ENCODE measurements around the gene SRCIN1.

The SRCIN1 gene

GRCh38 chr17:38613525-38613980 lies 7.8 kb upstream of the SRCIN1 start:
- H3K36me3 ChIP-seq (ENCODE audit: control insufficient read depth, low read length): no peaks in the 10 kb centered on the region
- no peak overlapping the region for H3K27ac ChIP-seq (ENCODE audit: low read depth, low read length)
- peaks cover 8% of the 10 kb centered on the region for H3K27me3 ChIP-seq (ENCODE audit: control insufficient read depth, low read length)
- H3K4me1 ChIP-seq (ENCODE audit: control insufficient read depth, low read length): peaks cover 39% of the 10 kb centered on the region
- no peak overlapping the region for H3K4me2 ChIP-seq (ENCODE audit: low read length)
- no peaks in the 10 kb centered on the region; the same call in 1 of the 2 replicates for H3F3A ChIP-seq (ENCODE audit: control insufficient read depth, insufficient read depth)
- H4K20me1 ChIP-seq (ENCODE audit: control insufficient read depth, insufficient read depth, low read depth, low read length): no peaks in the 10 kb centered on the region
- H3K4me3 ChIP-seq (ENCODE audit: low read length): no peak overlapping the region
- TF ChIP-seq EZH2phosphoT487 (IDR thresholded peaks at IDR 0.05; ENCODE audit: borderline replicate concordance, low read length): no peak
- TF ChIP-seq, protein P1, sequence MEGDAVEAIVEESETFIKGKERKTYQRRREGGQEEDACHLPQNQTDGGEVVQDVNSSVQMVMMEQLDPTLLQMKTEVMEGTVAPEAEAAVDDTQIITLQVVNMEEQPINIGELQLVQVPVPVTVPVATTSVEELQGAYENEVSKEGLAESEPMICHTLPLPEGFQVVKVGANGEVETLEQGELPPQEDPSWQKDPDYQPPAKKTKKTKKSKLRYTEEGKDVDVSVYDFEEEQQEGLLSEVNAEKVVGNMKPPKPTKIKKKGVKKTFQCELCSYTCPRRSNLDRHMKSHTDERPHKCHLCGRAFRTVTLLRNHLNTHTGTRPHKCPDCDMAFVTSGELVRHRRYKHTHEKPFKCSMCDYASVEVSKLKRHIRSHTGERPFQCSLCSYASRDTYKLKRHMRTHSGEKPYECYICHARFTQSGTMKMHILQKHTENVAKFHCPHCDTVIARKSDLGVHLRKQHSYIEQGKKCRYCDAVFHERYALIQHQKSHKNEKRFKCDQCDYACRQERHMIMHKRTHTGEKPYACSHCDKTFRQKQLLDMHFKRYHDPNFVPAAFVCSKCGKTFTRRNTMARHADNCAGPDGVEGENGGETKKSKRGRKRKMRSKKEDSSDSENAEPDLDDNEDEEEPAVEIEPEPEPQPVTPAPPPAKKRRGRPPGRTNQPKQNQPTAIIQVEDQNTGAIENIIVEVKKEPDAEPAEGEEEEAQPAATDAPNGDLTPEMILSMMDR (IDR thresholded peaks at IDR 0.05; ENCODE audit: low read depth, low read length, poor library complexity, severe bottlenecking): no peak
- no peaks in the 10 kb centered on the region for H3K9me3 ChIP-seq (ENCODE audit: control insufficient read depth, insufficient read depth, low read length)
- no peaks in the 10 kb centered on the region for H3K9me2 ChIP-seq (replicated peaks; ENCODE audit: control insufficient read depth, low read length)
- no peaks in the 10 kb centered on the region for H3K79me2 ChIP-seq (ENCODE audit: control insufficient read depth, low read length)

GRCh38 chr17:38611872-38612376 lies 6.2 kb upstream of the SRCIN1 start:
- peaks cover 33% of the 10 kb centered on the region for H3K4me1 ChIP-seq (ENCODE audit: control insufficient read depth, low read length)
- TF ChIP-seq EZH2phosphoT487 (IDR thresholded peaks at IDR 0.05; ENCODE audit: borderline replicate concordance, low read length): no peak
- TF ChIP-seq, protein P1 (IDR thresholded peaks at IDR 0.05; ENCODE audit: low read depth, low read length, poor library complexity, severe bottlenecking): no peak
- no peak overlapping the region for H3K27ac ChIP-seq (ENCODE audit: low read depth, low read length)
- H3K27me3 ChIP-seq (ENCODE audit: control insufficient read depth, low read length): peaks cover 24% of the 10 kb centered on the region
- H3K4me3 ChIP-seq (ENCODE audit: low read length): no peak overlapping the region
- no peaks in the 10 kb centered on the region for H3K79me2 ChIP-seq (ENCODE audit: control insufficient read depth, low read length)
- H3F3A ChIP-seq (ENCODE audit: control insufficient read depth, insufficient read depth): no peaks in the 10 kb centered on the region; the same call in 1 of the 2 replicates
- H4K20me1 ChIP-seq (ENCODE audit: control insufficient read depth, insufficient read depth, low read depth, low read length): no peaks in the 10 kb centered on the region
- H3K9me3 ChIP-seq (ENCODE audit: control insufficient read depth, insufficient read depth, low read length): no peaks in the 10 kb centered on the region
- no peak overlapping the region for H3K4me2 ChIP-seq (ENCODE audit: low read length)
- no peaks in the 10 kb centered on the region for H3K9me2 ChIP-seq (replicated peaks; ENCODE audit: control insufficient read depth, low read length)
- H3K36me3 ChIP-seq (ENCODE audit: control insufficient read depth, low read length): no peaks in the 10 kb centered on the region

DNA sequence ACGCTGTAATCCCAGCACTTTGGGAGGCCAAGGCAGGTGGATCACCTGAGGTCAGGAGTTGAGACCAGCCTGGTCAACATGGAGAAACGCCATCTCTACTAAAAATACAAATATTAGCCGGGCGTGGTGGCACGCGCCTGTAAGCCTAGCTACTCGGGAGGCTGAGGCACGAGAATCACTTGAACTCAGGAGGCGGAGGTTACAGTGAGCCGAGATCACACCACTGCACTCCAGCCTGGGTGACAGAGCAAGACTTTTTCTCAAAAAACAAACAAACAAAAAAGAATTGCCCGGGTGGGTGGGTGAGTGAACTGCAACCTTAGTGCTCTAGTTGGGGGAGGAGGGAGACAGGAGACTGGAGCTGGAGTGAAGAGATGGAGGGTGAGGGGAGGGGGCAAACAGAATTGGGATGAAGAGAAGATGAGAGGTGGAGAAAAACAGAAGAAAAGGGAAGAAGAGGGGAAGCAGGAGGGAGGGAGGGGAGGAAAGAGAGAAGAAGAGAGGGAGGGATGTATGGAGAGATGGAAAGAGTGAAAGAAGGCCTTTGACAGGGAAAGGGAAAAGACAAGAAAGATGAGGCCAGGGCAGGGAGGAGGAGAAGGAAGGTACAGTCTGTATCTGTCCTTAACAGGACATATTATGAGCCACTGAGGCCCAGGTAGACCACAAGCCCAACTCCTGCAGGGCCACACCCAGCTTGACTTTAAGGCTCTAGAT lies 5.5 kb upstream of the SRCIN1 start:
- Histone ChIP-seq H3K4me2 (ENCODE audit: low read length) (no peak overlapping the region), H3K4me3 (ENCODE audit: low read length) (no peak overlapping the region), H3K27ac (ENCODE audit: low read depth, low read length) (no peak overlapping the region), H3F3A (ENCODE audit: control insufficient read depth, insufficient read depth) (no peaks in the 10 kb centered on the region; the same call in 1 of the 2 replicates), H3K27me3 (ENCODE audit: control insufficient read depth, low read length) (peaks cover 24% of the 10 kb centered on the region), H3K9me2 (replicated peaks; ENCODE audit: control insufficient read depth, low read length) (no peaks in the 10 kb centered on the region), H3K36me3 (ENCODE audit: control insufficient read depth, low read length) (no peaks in the 10 kb centered on the region), H3K4me1 (ENCODE audit: control insufficient read depth, low read length) (peaks cover 37% of the 10 kb centered on the region), H4K20me1 (ENCODE audit: control insufficient read depth, insufficient read depth, low read depth, low read length) (no peaks in the 10 kb centered on the region), H3K9me3 (ENCODE audit: control insufficient read depth, insufficient read depth, low read length) (no peaks in the 10 kb centered on the region), H3K79me2 (ENCODE audit: control insufficient read depth, low read length) (no peaks in the 10 kb centered on the region)
- TF ChIP-seq, protein P1 (IDR thresholded peaks at IDR 0.05; ENCODE audit: low read depth, low read length, poor library complexity, severe bottlenecking): no peak
- TF ChIP-seq EZH2phosphoT487 (IDR thresholded peaks at IDR 0.05; ENCODE audit: borderline replicate concordance, low read length): no peak

Data from DOHH2 (cell line).